ENCODE results near the gene MACO1.

MACO1 gene

DNA sequence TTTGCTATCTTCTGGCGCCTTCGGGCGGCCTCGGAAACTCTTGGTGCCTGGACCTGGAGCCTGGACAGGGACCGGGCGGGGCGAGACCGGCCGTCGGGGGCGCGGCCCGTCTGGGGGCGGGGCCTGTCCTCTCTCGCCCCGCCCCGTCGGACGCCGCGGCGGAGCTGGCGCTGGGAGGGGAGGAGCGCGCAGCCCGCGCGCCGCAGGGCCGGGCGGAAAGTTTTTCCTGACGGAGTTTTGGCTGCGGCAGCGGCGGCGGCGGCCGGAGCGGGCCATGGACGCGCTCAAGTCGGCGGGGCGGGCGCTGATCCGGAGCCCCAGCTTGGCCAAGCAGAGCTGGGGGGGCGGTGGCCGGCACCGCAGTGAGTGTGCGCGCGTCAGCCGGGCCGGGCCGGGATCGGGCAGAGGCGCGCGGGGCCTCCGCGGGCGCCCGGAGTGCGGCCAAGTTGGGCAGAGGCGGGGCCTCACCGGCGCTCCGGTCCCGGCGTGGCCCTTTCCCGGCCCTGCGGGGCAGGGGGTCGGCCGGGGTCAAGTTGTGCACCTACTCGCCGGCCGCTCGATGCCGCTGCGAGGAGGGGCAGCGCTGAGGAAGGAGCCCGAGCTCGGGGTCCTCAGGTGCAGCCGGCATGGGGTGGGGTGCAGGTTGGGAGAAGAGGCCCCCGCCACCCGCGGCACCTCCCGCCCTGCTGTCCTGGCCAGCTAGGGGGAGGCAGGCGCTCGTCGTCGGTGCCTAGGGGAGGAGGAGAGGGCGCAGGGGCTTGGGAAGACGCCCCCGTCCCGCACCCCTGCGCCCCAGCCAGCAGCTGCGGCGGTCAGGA is 112.9 kb downstream of the MACO1 start, which contains the start of gene LDLRAP1:
Gene LDLRAP1, plus strand, starts transcription at position 182 of the 818 bp plus-strand sequence. Its CDS starts 93 bp downstream, at position 275.
- peak; percentile 52 for DNase-seq (ENCODE audit: low read depth)

DNA sequence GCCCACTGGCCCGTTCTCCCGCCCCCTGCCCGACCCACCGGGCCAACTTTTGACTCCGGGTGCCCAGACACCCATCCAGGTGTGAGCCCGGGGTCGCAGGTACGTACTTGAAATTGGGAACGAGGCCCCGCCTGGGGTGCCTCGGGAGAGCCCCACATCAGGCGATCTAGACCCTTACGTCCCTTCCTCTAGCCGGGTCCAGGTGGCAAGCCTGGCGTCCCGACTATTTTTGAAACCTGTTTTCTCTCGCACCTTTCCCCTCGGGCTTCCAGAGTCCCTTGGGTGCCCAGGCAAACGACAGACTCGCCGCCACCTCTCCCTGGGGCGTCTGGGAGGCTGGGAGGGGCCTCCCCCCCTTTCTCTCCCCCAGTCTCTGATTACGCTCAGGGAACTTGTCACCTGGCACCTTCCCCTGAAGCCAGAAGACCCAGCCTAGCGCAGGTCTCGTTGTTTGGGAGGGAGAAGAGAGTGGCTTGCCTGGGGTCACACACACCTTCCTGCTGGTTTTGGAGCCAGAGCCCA is 113.6 kb downstream of the MACO1 start:
- no peak for DNase-seq (ENCODE audit: low read depth)

DNA sequence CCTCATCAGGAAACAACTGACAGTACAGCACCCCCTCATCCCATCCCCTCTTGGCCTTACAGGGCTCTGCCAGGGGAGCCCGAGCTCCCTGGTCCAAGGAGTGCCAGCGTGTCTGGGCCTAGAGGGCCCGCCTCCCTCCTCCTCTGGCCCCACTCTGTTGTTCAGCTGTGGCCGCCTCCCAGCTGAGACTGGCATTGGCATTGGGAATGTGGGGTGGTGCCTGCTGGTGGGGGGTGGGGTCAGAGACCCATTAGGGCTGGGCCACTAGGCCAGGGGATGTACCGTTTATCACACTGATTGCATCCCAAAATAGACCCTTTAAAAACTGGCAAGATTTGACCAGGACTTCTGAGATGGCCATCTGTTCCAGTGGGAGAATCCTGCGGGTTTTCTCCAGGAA is 114.1 kb downstream of the MACO1 start:
- DNase-seq (ENCODE audit: low read depth) = no peak

DNA sequence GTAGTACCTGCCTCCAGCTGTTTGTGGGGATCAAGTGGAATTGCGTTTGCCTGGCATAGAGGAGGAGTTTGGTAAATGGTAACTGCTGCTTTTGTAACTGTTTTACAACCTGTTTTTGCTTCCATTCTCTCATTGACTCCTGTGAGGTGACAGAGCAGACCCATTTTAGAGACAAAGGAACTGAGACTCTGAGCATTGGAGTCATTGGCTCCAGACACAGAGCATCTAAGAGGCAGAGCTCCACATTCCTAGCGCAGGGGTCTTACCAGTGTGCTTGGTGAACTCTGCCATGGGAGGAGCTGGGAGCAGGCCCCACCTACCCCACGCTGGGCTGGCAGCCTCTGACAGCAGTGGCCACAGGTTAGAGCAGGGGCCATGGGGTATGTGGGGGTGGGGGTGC is 115.1 kb downstream of the MACO1 start:
- no peak for DNase-seq (ENCODE audit: low read depth)

DNA sequence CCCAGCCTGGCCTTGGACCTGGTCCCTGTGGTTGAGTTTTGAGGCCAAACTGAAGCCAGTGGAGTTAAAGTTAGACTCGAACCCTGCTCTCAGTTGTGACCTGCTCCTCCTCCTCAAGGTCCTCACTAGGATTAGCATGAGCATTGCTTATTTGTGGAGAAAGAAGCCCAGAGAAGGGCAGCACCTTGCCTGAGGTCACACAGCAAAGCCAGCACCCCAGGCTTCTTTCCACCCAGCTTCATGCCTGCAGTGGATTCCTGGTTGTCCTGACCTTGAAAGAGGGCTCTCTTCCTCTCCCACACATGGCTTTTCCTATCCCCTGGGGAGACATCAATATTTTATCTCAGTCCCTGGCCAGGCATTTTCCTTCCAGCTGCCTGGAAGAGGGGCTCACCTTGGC is 115.5 kb downstream of the MACO1 start:
- no peak for DNase-seq (ENCODE audit: low read depth)

DNA sequence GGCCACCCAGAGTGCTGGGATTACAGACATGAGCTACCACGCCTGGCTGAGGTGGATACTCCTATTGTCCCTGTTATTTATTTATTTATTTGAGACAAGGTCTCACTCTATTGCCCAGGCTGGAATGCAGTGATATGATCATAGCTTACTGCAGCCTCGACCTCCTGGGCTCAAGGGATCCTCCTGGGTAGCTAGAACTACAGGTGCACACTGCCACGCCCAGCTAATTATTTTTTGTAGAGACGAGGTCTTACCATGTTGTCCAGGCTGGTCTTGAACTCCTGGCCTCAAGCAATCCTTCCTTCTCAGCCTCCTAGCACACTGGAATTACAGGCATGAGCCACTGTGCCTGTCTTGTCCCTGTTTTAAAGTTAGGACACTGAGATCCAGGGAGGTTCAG is 117.9 kb downstream of the MACO1 start:
- no peak for DNase-seq (ENCODE audit: low read depth)

DNA sequence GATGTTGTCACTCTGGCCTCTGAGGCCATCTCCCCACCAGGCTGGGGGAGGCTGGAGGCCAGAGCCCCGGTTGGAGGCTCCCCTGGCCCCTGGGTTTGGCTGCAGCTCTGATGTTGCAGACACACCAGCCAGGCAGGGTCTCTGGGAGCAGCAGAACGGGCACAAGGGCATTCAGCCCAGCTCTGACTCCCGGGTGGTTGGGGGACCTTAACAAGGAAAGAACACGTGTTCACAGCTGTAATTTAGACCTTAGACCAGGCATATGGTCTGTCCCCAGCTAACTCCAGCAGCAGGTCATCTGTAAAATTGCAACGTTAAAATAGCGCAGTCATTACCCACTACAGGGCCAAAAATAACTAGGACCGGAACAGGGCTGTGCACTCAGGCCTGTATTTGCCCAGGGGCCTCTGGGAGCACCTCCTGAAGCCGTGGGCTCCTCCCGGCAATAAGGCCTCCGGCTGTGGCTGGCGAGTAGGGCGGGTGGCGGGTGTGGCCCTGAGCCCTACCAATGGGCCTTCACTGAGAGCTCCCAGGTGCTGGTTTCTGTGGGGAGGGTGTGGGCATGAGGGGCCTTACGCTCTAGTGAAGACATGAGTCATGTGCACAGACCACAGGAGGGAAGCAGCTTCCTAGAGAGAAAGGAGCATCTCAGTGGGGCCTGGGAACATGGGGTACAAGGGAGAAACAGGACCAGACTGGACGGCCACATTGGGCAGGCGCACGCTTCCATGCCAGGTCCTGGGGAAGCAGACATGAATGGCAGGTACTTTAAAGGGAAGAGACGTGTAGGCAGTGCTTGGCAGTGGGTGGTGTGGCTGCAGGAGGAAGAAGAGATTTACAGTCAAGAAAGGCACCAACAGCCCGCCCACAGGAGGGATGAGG is 118.8 kb downstream of the MACO1 start:
- peak; percentile 90 for DNase-seq (ENCODE audit: low read depth)

Data from CMK (cell line).